Upper lobe of left lung (tissue), 6 donors: Measurements from ENCODE around the gene TBCD. TPM values are rescaled to one million over a fixed set of nuclear protein-coding genes. Genes with fewer than 3 reads are reported as not detected.

Experiments
- ATAC-seq, 2 donors: fragments of 200-7000 bp; cut with Tn5 transposase; one replicate each; pipeline ENCODE4 v1.9.1; 2022; ENCODE audit warnings: mild to moderate bottlenecking in 2 of 2, moderate library complexity in 2 of 2; ENCODE audit not compliant: low FRiP score in 2 of 2
- DNase-seq, 2 donors: peaks; one replicate each; pipeline ENCODE4 v3.0.0-alpha.2; 2019 to 2020
- H3K27ac ChIP-seq, 4 donors: fragments of 200-600 bp; sonication (generic); one replicate each; pipeline ENCODE4 v1.5.1; 2016 to 2019
- H3K27me3 ChIP-seq, 4 donors: fragments of 200-600 bp; sonication (generic); one replicate each; pipeline ENCODE4 v1.5.1; 2017 to 2019
- H3K36me3 ChIP-seq, 4 donors: fragments of 200-600 bp; sonication (generic); one replicate each; pipeline ENCODE4 v1.5.1; 2016 to 2019
- H3K4me1 ChIP-seq, 4 donors: fragments of 200-600 bp; sonication (generic); one replicate each; pipeline ENCODE4 v1.5.1; 2018 to 2019
- H3K4me3 ChIP-seq, 4 donors: fragments of 200-600 bp; sonication (generic); one replicate each; pipeline ENCODE4 v1.5.1; 2017 to 2019; ENCODE audit warnings: mild to moderate bottlenecking in 2 of 4, moderate library complexity in 1 of 4
- H3K9me3 ChIP-seq, 4 donors: fragments of 200-600 bp; sonication (generic); one replicate each; pipeline ENCODE4 v1.5.1; 2018 to 2019
- CTCF ChIP-seq, 6 experiments: fragments of 450-650 bp in 4 of 6; fragments of 200-600 bp in 2 of 6; sonication (generic) in 2 of 6; IDR thresholded peaks; one replicate each; pipeline ENCODE4 v1.5.1; 2016 to 2019; ENCODE audit warnings: antibody characterized with exemption in 6 of 6
- EP300 ChIP-seq, 4 donors: sonication (generic); formaldehyde crosslinking; IDR thresholded peaks; one replicate each; pipeline ENCODE4 v1.5.1; 2017; ENCODE audit warnings: antibody characterized with exemption in 4 of 4, control low read depth in 2 of 4
- POLR2A ChIP-seq, 4 donors: fragments of 450-650 bp; IDR thresholded peaks; one replicate each; pipeline ENCODE4 v1.5.1; 2016 to 2017; ENCODE audit warnings: antibody characterized with exemption in 4 of 4, mild to moderate bottlenecking in 2 of 4
- POLR2AphosphoS5 ChIP-seq, 2 donors: sonication (generic); formaldehyde crosslinking; IDR thresholded peaks; one replicate each; pipeline ENCODE4 v1.5.1; 2017; ENCODE audit warnings: antibody characterized with exemption in 2 of 2
- WGBS, 2 donors: methylation state at CpG; one replicate each; pipeline ENCODE4 v1.1.5; 2017 to 2018; 5-methylcytosine and 5-hydroxymethylcytosine counted together
- total RNA-seq, 6 donors: library from RNA; depleted of rRNA in 4 of 6; stranded (reverse); fragments of >200 nt in 4 of 6; gene quantifications; one replicate each; pipeline versions ENCODE4 v1.1.0 to v1.2.1, GENCODE V29; 2016 to 2021
- donor health status: DM: no; HTN: no; CAD: no; lungs with moderate emphysema.
- donor health status: DM: no; HTN: yes; CAD: no; lungs with severe emphysema.

The TBCD gene
- total RNA-seq, 6 donors from 2014 or later, result 71.3 to 262 (median 104) TPM

DNA sequence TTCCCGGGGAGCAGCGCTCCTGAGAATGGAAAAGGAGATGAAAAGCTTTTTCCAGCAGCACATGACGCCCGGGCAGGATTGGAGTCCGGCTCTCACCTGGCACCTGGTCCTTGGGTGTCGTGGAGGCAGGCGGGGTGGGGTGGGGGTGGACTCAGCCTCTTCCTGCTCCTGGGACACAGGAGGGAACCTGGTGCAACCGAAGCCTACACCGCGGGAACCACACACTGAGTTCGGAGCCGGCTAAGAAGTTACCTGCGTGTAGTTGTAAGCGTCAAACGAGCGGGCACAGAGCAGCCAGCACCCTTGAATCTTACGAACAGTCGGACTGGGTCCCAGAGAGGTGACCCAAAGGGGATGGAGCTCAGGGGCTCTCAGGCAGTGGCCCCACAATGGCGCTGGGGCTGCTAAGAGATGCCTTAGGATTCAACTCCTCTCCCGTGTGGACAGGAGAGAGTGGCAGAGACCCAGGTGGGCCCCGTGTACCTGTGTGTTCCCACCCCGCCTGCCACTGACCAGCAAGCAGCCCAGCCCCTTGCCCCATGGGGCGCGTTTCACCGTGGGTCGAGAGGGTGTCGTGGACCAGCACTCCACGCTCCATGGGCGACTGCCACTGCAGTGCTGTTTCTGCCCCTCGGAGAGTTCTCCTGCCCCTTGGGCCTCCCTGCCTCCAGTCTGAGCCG lies 221.7 kb downstream of the TBCD start:
- Histone ChIP-seq H3K36me3 (no peaks in the 10 kb centered on the region), H3K27ac (no peak overlapping the region), H3K9me3 (no peaks in the 10 kb centered on the region), H3K4me3 (no peak overlapping the region), H3K4me1 (peaks cover 0 to 4% (median 2%) of the 10 kb centered on the region in 4 donors), H3K27me3 (no peaks in the 10 kb centered on the region)
- WGBS, 2 donors, result 87 to 94% methylated on average over 29 to 31 of the region's 31 CpGs
- ATAC-seq (peak in 1 of 2 donors; percentile 51), DNase-seq (no peak)
- TF ChIP-seq POLR2A (IDR thresholded peaks at IDR 0.05) (no peak), CTCF (IDR thresholded peaks at IDR 0.05) (no peak), POLR2AphosphoS5 (IDR thresholded peaks at IDR 0.05) (no peak), EP300 (IDR thresholded peaks at IDR 0.05) (no peak)

GRCh38 chr17:82974136-82974952 lies 222.5 kb downstream of the TBCD start:
- TF ChIP-seq EP300 (IDR thresholded peaks at IDR 0.05), result no peak
- no peak for TF ChIP-seq POLR2A (IDR thresholded peaks at IDR 0.05)
- TF ChIP-seq POLR2AphosphoS5 (IDR thresholded peaks at IDR 0.05), result no peak
- no peak for TF ChIP-seq CTCF (IDR thresholded peaks at IDR 0.05)
- DNase-seq (peak in 1 of 2 donors; percentile 74), ATAC-seq (peak; percentile 19 to 43)
- no peak overlapping the region for H3K27ac ChIP-seq
- peaks cover 0 to 4% (median 4%) of the 10 kb centered on the region in 4 donors for H3K4me1 ChIP-seq
- no peaks in the 10 kb centered on the region for H3K36me3 ChIP-seq
- H3K9me3 ChIP-seq, result no peaks in the 10 kb centered on the region
- H3K27me3 ChIP-seq, result no peaks in the 10 kb centered on the region
- WGBS, 2 donors, result 89 to 96% methylated on average over 18 to 28 of the region's 28 CpGs
- H3K4me3 ChIP-seq, result no peak overlapping the region

- WGBS, 2 donors, result 94 to 97% methylated on average over 27 to 29 of the region's 29 CpGs
Observed at GRCh38 chr17:82976982-82977488, 225.2 kb downstream of the TBCD start.

GRCh38 chr17:82977606-82978005 lies 225.7 kb downstream of the TBCD start:
- Histone ChIP-seq H3K9me3 (no peaks in the 10 kb centered on the region), H3K27ac (no peak overlapping the region), H3K4me1 (peaks cover 0 to 5% (median 4%) of the 10 kb centered on the region in 4 donors), H3K4me3 (no peak overlapping the region), H3K36me3 (no peaks in the 10 kb centered on the region), H3K27me3 (no peaks in the 10 kb centered on the region)
- DNase-seq, result peak in 1 of 2 donors; percentile 32
- TF ChIP-seq EP300 (IDR thresholded peaks at IDR 0.05), result no peak
- TF ChIP-seq POLR2A (IDR thresholded peaks at IDR 0.05), result no peak
- no peak for TF ChIP-seq POLR2AphosphoS5 (IDR thresholded peaks at IDR 0.05)
- no peak for TF ChIP-seq CTCF (IDR thresholded peaks at IDR 0.05)
- 90 to 91% methylated on average over 20 of the region's 20 CpGs for WGBS, 2 donors
- no peak for ATAC-seq

More at GRCh38 chr17:82976982-82977488, 225.2 kb downstream of the TBCD start:
- DNase-seq, result peak in 1 of 2 donors; percentile 77
- TF ChIP-seq EP300 (IDR thresholded peaks at IDR 0.05) (no peak), POLR2A (IDR thresholded peaks at IDR 0.05) (no peak), CTCF (IDR thresholded peaks at IDR 0.05) (no peak), POLR2AphosphoS5 (IDR thresholded peaks at IDR 0.05) (no peak)
- Histone ChIP-seq H3K4me1 (peaks cover 0 to 5% (median 4%) of the 10 kb centered on the region in 4 donors), H3K36me3 (no peaks in the 10 kb centered on the region), H3K4me3 (no peak overlapping the region), H3K27ac (no peak overlapping the region), H3K27me3 (no peaks in the 10 kb centered on the region), H3K9me3 (no peaks in the 10 kb centered on the region)
- ATAC-seq, result no peak
